GM23338 (cell line): ENCODE data around the gene KCNMB1. TPM values are rescaled to one million over a fixed set of nuclear protein-coding genes. Genes with fewer than 3 reads are reported as not detected.
A peak's percentile ranks its signal among the peaks of the same experiment; 100 is the strongest.

Experiments
- ATAC-seq: fragments of 200-7000 bp; cut with Tn5 transposase; 3 replicates; pipeline ENCODE4 v1.9.1; 2020
- DNase-seq: peaks from one replicate; pipeline ENCODE4 v3.0.0-alpha.2; 2015; ENCODE audit warnings: low spot score
- H2AFZ ChIP-seq: fragments of 200-600 bp; sonication (generic); 2 replicates; pipeline ENCODE4 v1.8.0; 2016; ENCODE audit warnings: antibody characterized with exemption, mild to moderate bottlenecking, moderate library complexity
- H3F3A ChIP-seq: fragments of 200-600 bp; sonication (generic); replicated peaks from 2 replicates; pipeline ENCODE4 v1.8.0; 2017; ENCODE audit warnings: antibody characterized with exemption, mixed run types, low read depth
- H3K27ac ChIP-seq: fragments of 200-600 bp; sonication (generic); 2 replicates; pipeline ENCODE4 v1.6.1; 2016; ENCODE audit warnings: low read depth
- H3K27me3 ChIP-seq: fragments of 200-600 bp; sonication (generic); 2 replicates; pipeline ENCODE4 v1.8.0; 2016; ENCODE audit warnings: mild to moderate bottlenecking, mixed run types, moderate library complexity; ENCODE audit not compliant: insufficient read depth
- H3K36me3 ChIP-seq: fragments of 200-600 bp; sonication (generic); 2 replicates; pipeline ENCODE4 v1.8.0; 2016; ENCODE audit warnings: mild to moderate bottlenecking; ENCODE audit not compliant: insufficient read depth
- H3K4me1 ChIP-seq: fragments of 200-600 bp; sonication (generic); 2 replicates; pipeline ENCODE4 v1.8.0; 2016; ENCODE audit warnings: mild to moderate bottlenecking, moderate library complexity; ENCODE audit not compliant: insufficient read depth
- H3K4me2 ChIP-seq: fragments of 200-600 bp; sonication (generic); 2 replicates; pipeline ENCODE4 v1.7.1; 2017; ENCODE audit warnings: mixed run types
- H3K4me3 ChIP-seq: fragments of 200-600 bp; sonication (generic); 2 replicates; pipeline ENCODE4 v1.6.1; 2016; ENCODE audit warnings: mixed run types
- H3K79me2 ChIP-seq: fragments of 200-600 bp; sonication (generic); replicated peaks from 2 replicates; pipeline ENCODE4 v1.8.0; 2017; ENCODE audit warnings: mild to moderate bottlenecking; ENCODE audit not compliant: insufficient read depth
- H3K9me2 ChIP-seq: fragments of 200-600 bp; sonication (generic); 2 replicates; pipeline ENCODE4 v1.8.0; 2017; ENCODE audit not compliant: insufficient read depth
- H4K20me1 ChIP-seq: fragments of 200-600 bp; sonication (generic); replicated peaks from 2 replicates; pipeline ENCODE4 v1.8.0; 2017; ENCODE audit warnings: mild to moderate bottlenecking; ENCODE audit not compliant: insufficient read depth
- H3K27ac Mint-ChIP-seq: 2 replicates; pipeline ENCODE4 v1.8.0; 2020; ENCODE audit warnings: inconsistent platforms, mild to moderate bottlenecking, moderate library complexity, mixed read lengths
- H3K27me3 Mint-ChIP-seq: 3 replicates; pipeline ENCODE4 v1.8.0; 2022; ENCODE audit warnings: low read depth, mild to moderate bottlenecking, moderate library complexity, mixed read lengths, inconsistent platforms; ENCODE audit not compliant: insufficient read depth, poor library complexity
- H3K36me3 Mint-ChIP-seq: 3 replicates; pipeline ENCODE4 v1.8.0; 2021; ENCODE audit warnings: low read depth, mild to moderate bottlenecking, inconsistent platforms, moderate library complexity, mixed read lengths
- H3K4me1 Mint-ChIP-seq: 3 replicates; pipeline ENCODE4 v1.8.0; 2020; ENCODE audit warnings: mild to moderate bottlenecking, inconsistent platforms, mixed read lengths
- H3K4me3 Mint-ChIP-seq: 3 replicates; pipeline ENCODE4 v1.8.0; 2021; ENCODE audit warnings: moderate library complexity, mild to moderate bottlenecking, inconsistent platforms, mixed read lengths
- H3K9me3 Mint-ChIP-seq: 3 replicates; pipeline ENCODE4 v1.8.0; 2020; ENCODE audit warnings: moderate library complexity, mild to moderate bottlenecking, inconsistent platforms, mixed read lengths
- CREB1 ChIP-seq: fragments of 250-450 bp; sonication (Bioruptor Pico); IDR thresholded peaks from 2 replicates; pipeline ENCODE4 v1.5.0; 2020; ENCODE audit warnings: low read depth, mild to moderate bottlenecking, moderate library complexity
- CTCF ChIP-seq, 2 experiments: fragments of 200-600 bp in 1 of 2; sonication (generic) in 1 of 2; conservative IDR thresholded peaks; 2 replicates each; pipeline versions ENCODE4 v1.5.1 to v1.6.1; 2016 to 2017; ENCODE audit warnings: antibody characterized with exemption in 2 of 2, low read depth in 2 of 2, mild to moderate bottlenecking in 2 of 2, moderate library complexity in 1 of 2
- EZH2phosphoT487 ChIP-seq: fragments of 200-600 bp; sonication (generic); IDR thresholded peaks from one replicate; pipeline ENCODE4 v1.8.1; 2018; ENCODE audit warnings: antibody characterized with exemption; ENCODE audit not compliant: unreplicated experiment
- JUNB ChIP-seq: IDR thresholded peaks from one replicate; pipeline ENCODE4 v1.6.1; 2016; ENCODE audit warnings: antibody characterized with exemption; ENCODE audit not compliant: unreplicated experiment
- POLR2AphosphoS5 ChIP-seq: IDR thresholded peaks from 2 replicates; pipeline ENCODE4 v1.6.1; 2016; ENCODE audit warnings: antibody characterized with exemption, low read depth
- STAT1 ChIP-seq: IDR thresholded peaks from one replicate; pipeline ENCODE4 v1.6.1; 2016; ENCODE audit warnings: antibody characterized with exemption; ENCODE audit not compliant: unreplicated experiment
- ZNF331 ChIP-seq: fragments of 250-450 bp; sonication (Bioruptor Pico); IDR thresholded peaks from 2 replicates; pipeline ENCODE4 v1.5.0; 2020; ENCODE audit warnings: low read depth, mild to moderate bottlenecking, moderate library complexity
- polyA plus RNA-seq: library from polyadenylated mRNA; unstranded; fragments of >200 nt; fragmentation: Nextera tagmentation; extraction: Ambion mirVana; gene quantifications from 2 replicates; pipeline ENCODE4 v1.2.1, GENCODE V29; 2016
- total RNA-seq: library from RNA; depleted of rRNA; stranded (reverse); fragments of >200 nt; shearing (Covaris generic); gene quantifications from 2 replicates; pipeline ENCODE4 v1.2.3, GENCODE V29; 2014
- TF ChIP-seq, protein P1 (sequence below): fragments of 250-450 bp; sonication (Bioruptor Pico); IDR thresholded peaks from 2 replicates; pipeline ENCODE4 v1.5.0; 2020; ENCODE audit warnings: mild to moderate bottlenecking, moderate library complexity
- TF ChIP-seq, protein P2 (sequence below): IDR thresholded peaks from 2 replicates; pipeline ENCODE4 v1.6.1; 2016; ENCODE audit warnings: antibody characterized with exemption
- TF ChIP-seq, protein P3 (sequence below): IDR thresholded peaks from one replicate; pipeline ENCODE4 v1.6.1; 2018; ENCODE audit warnings: antibody characterized with exemption; ENCODE audit not compliant: unreplicated experiment

KCNMB1 gene
- total and polyA plus RNA-seq, 2 experiments from 2014 or later = 0.17 to 0.19 TPM

- Histone ChIP-seq H3K4me3 (no peak overlapping the region), H3K36me3 (no peaks in the 10 kb centered on the region), H3K27ac (no peak overlapping the region), H4K20me1 (no peaks in the 10 kb centered on the region), H2AFZ (no peak overlapping the region), H3K4me2 (no peak overlapping the region), H3K4me1 (peaks cover 17% of the 10 kb centered on the region), H3K27me3 (no peaks in the 10 kb centered on the region), H3K9me2 (peaks cover 7% of the 10 kb centered on the region; the same call in 1 of the 2 replicates), H3K79me2 (no peaks in the 10 kb centered on the region), H3F3A (no peaks in the 10 kb centered on the region)
- no peak for DNase-seq
- Mint-ChIP-seq H3K9me3 (no peaks in the 10 kb centered on the region), H3K27me3 (peaks cover 7% of the 10 kb centered on the region), H3K4me3 (no peak overlapping the region), H3K27ac (no peak overlapping the region), H3K36me3 (no peaks in the 10 kb centered on the region), H3K4me1 (peaks cover 30% of the 10 kb centered on the region)
- TF ChIP-seq CTCF (conservative IDR thresholded peaks at IDR 0.05; ENCODE audit: low read depth in 2 of 2) = peak; percentile 37 to 59
- no peak for TF ChIP-seq CREB1 (CRISPR knock-in tag)
- ATAC-seq = no peak
Measured at GRCh38 chr5:170411100-170411499, 21.9 kb upstream of the KCNMB1 start.

- no peaks in the 10 kb centered on the region for H3F3A ChIP-seq
- no peaks in the 10 kb centered on the region for H3K79me2 ChIP-seq
- H3K4me2 ChIP-seq = no peak overlapping the region
- no peak overlapping the region for H2AFZ ChIP-seq
- peaks cover 7% of the 10 kb centered on the region; the same call in 1 of the 2 replicates for H3K9me2 ChIP-seq
- peaks cover 30% of the 10 kb centered on the region for H3K4me1 Mint-ChIP-seq
- H3K27me3 Mint-ChIP-seq = peaks cover 7% of the 10 kb centered on the region
- no peaks in the 10 kb centered on the region for H3K27me3 ChIP-seq
- no peak overlapping the region for H3K4me3 Mint-ChIP-seq
- peaks cover 17% of the 10 kb centered on the region for H3K4me1 ChIP-seq
- no peaks in the 10 kb centered on the region for H3K9me3 Mint-ChIP-seq
- no peaks in the 10 kb centered on the region for H3K36me3 Mint-ChIP-seq
- DNase-seq (no peak), ATAC-seq (no peak)
- H3K4me3 ChIP-seq = no peak overlapping the region
- no peaks in the 10 kb centered on the region for H3K36me3 ChIP-seq
- no peaks in the 10 kb centered on the region for H4K20me1 ChIP-seq
- no peak overlapping the region for H3K27ac Mint-ChIP-seq
- no peak overlapping the region for H3K27ac ChIP-seq
- TF ChIP-seq POLR2AphosphoS5 (no peak), STAT1 (no peak), JUNB (no peak), ZNF331 (no peak), EZH2phosphoT487 (no peak)
- TF ChIP-seq, protein P1, sequence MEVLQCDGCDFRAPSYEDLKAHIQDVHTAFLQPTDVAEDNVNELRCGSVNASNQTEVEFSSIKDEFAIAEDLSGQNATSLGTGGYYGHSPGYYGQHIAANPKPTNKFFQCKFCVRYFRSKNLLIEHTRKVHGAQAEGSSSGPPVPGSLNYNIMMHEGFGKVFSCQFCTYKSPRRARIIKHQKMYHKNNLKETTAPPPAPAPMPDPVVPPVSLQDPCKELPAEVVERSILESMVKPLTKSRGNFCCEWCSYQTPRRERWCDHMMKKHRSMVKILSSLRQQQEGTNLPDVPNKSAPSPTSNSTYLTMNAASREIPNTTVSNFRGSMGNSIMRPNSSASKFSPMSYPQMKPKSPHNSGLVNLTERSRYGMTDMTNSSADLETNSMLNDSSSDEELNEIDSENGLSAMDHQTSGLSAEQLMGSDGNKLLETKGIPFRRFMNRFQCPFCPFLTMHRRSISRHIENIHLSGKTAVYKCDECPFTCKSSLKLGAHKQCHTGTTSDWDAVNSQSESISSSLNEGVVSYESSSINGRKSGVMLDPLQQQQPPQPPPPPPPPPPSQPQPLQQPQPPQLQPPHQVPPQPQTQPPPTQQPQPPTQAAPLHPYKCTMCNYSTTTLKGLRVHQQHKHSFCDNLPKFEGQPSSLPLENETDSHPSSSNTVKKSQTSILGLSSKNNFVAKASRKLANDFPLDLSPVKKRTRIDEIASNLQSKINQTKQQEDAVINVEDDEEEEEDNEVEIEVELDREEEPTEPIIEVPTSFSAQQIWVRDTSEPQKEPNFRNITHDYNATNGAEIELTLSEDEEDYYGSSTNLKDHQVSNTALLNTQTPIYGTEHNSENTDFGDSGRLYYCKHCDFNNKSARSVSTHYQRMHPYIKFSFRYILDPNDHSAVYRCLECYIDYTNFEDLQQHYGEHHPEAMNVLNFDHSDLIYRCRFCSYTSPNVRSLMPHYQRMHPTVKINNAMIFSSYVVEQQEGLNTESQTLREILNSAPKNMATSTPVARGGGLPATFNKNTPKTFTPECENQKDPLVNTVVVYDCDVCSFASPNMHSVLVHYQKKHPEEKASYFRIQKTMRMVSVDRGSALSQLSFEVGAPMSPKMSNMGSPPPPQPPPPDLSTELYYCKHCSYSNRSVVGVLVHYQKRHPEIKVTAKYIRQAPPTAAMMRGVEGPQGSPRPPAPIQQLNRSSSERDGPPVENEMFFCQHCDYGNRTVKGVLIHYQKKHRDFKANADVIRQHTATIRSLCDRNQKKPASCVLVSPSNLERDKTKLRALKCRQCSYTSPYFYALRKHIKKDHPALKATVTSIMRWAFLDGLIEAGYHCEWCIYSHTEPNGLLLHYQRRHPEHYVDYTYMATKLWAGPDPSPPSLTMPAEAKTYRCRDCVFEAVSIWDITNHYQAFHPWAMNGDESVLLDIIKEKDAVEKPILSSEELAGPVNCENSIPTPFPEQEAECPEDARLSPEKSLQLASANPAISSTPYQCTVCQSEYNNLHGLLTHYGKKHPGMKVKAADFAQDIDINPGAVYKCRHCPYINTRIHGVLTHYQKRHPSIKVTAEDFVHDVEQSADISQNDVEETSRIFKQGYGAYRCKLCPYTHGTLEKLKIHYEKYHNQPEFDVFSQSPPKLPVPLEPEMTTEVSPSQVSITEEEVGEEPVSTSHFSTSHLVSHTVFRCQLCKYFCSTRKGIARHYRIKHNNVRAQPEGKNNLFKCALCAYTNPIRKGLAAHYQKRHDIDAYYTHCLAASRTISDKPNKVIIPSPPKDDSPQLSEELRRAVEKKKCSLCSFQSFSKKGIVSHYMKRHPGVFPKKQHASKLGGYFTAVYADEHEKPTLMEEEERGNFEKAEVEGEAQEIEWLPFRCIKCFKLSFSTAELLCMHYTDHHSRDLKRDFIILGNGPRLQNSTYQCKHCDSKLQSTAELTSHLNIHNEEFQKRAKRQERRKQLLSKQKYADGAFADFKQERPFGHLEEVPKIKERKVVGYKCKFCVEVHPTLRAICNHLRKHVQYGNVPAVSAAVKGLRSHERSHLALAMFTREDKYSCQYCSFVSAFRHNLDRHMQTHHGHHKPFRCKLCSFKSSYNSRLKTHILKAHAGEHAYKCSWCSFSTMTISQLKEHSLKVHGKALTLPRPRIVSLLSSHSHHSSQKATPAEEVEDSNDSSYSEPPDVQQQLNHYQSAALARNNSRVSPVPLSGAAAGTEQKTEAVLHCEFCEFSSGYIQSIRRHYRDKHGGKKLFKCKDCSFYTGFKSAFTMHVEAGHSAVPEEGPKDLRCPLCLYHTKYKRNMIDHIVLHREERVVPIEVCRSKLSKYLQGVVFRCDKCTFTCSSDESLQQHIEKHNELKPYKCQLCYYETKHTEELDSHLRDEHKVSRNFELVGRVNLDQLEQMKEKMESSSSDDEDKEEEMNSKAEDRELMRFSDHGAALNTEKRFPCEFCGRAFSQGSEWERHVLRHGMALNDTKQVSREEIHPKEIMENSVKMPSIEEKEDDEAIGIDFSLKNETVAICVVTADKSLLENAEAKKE (CRISPR knock-in tag) = no peak
- TF ChIP-seq, protein P2, sequence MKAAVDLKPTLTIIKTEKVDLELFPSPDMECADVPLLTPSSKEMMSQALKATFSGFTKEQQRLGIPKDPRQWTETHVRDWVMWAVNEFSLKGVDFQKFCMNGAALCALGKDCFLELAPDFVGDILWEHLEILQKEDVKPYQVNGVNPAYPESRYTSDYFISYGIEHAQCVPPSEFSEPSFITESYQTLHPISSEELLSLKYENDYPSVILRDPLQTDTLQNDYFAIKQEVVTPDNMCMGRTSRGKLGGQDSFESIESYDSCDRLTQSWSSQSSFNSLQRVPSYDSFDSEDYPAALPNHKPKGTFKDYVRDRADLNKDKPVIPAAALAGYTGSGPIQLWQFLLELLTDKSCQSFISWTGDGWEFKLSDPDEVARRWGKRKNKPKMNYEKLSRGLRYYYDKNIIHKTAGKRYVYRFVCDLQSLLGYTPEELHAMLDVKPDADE = no peak
- TF ChIP-seq, protein P3, sequence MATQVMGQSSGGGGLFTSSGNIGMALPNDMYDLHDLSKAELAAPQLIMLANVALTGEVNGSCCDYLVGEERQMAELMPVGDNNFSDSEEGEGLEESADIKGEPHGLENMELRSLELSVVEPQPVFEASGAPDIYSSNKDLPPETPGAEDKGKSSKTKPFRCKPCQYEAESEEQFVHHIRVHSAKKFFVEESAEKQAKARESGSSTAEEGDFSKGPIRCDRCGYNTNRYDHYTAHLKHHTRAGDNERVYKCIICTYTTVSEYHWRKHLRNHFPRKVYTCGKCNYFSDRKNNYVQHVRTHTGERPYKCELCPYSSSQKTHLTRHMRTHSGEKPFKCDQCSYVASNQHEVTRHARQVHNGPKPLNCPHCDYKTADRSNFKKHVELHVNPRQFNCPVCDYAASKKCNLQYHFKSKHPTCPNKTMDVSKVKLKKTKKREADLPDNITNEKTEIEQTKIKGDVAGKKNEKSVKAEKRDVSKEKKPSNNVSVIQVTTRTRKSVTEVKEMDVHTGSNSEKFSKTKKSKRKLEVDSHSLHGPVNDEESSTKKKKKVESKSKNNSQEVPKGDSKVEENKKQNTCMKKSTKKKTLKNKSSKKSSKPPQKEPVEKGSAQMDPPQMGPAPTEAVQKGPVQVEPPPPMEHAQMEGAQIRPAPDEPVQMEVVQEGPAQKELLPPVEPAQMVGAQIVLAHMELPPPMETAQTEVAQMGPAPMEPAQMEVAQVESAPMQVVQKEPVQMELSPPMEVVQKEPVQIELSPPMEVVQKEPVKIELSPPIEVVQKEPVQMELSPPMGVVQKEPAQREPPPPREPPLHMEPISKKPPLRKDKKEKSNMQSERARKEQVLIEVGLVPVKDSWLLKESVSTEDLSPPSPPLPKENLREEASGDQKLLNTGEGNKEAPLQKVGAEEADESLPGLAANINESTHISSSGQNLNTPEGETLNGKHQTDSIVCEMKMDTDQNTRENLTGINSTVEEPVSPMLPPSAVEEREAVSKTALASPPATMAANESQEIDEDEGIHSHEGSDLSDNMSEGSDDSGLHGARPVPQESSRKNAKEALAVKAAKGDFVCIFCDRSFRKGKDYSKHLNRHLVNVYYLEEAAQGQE = no peak
Measured at GRCh38 chr5:170410401-170410800, 21.2 kb upstream of the KCNMB1 start.
